Mucosa of rectum (tissue), 2 donors: Measurements from ENCODE around the gene ENOX2.
A peak's percentile ranks its signal among the peaks of the same experiment; 100 is the strongest.
"Not testable (repeated sequence)": the region's sequence is repeated elsewhere in the genome, so short reads cannot be mapped to it uniquely, and the experiment has no call there.

ENCODE experiments used
- H3K27ac ChIP-seq, 2 donors: one replicate each; pipeline ENCODE4 v1.7.0; 2013; ENCODE audit warnings: inconsistent platforms in 2 of 2, low read depth in 2 of 2, low read length in 2 of 2
- H3K27me3 ChIP-seq, 2 donors: one replicate each; pipeline ENCODE4 v1.7.0; 2013; ENCODE audit warnings: low read length in 2 of 2; ENCODE audit not compliant: control insufficient read depth in 2 of 2, insufficient read depth in 2 of 2
- H3K36me3 ChIP-seq, 2 donors: one replicate each; pipeline ENCODE4 v1.7.0; 2013; ENCODE audit warnings: low read length in 2 of 2; ENCODE audit not compliant: control insufficient read depth in 2 of 2, insufficient read depth in 2 of 2
- H3K4me1 ChIP-seq, 2 donors: one replicate each; pipeline ENCODE4 v1.7.0; 2013; ENCODE audit warnings: low read length in 2 of 2, mild to moderate bottlenecking in 1 of 2; ENCODE audit not compliant: control insufficient read depth in 2 of 2, insufficient read depth in 2 of 2
- H3K4me3 ChIP-seq, 2 donors: one replicate each; pipeline ENCODE4 v1.7.0; 2013; ENCODE audit warnings: low read length in 2 of 2
- H3K9ac ChIP-seq, 2 donors: one replicate each; pipeline ENCODE4 v1.7.0; 2013; ENCODE audit warnings: low read length in 2 of 2, low read depth in 1 of 2, mild to moderate bottlenecking in 1 of 2
- H3K9me3 ChIP-seq, 2 donors: one replicate each; pipeline ENCODE4 v1.7.0; 2013; ENCODE audit warnings: low read length in 2 of 2; ENCODE audit not compliant: control insufficient read depth in 2 of 2
- donor health status: healthy.
- donor health status: Normal muscosa, but diverticular disease.

ENOX2 gene, protein sequence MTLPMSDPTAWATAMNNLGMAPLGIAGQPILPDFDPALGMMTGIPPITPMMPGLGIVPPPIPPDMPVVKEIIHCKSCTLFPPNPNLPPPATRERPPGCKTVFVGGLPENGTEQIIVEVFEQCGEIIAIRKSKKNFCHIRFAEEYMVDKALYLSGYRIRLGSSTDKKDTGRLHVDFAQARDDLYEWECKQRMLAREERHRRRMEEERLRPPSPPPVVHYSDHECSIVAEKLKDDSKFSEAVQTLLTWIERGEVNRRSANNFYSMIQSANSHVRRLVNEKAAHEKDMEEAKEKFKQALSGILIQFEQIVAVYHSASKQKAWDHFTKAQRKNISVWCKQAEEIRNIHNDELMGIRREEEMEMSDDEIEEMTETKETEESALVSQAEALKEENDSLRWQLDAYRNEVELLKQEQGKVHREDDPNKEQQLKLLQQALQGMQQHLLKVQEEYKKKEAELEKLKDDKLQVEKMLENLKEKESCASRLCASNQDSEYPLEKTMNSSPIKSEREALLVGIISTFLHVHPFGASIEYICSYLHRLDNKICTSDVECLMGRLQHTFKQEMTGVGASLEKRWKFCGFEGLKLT

GRCh38 chrX:130902783-130903613 is at the start of gene ENOX2:
Gene ENOX2, minus strand, starts transcription at chrX:130903209. Its CDS starts 199,993 bp downstream, at chrX:130703216.
- Histone ChIP-seq H3K4me1 (peaks cover 0 to 6% of the 10 kb centered on the region in 2 donors), H3K9me3 (no peaks in the 10 kb centered on the region), H3K27ac (peak within 1 kb of the TSS; percentile 67 to 73), H3K4me3 (peak within 1 kb of the TSS; percentile 74), H3K27me3 (peaks cover 0 to 3% of the 10 kb centered on the region in 2 donors), H3K36me3 (no peaks in the 10 kb centered on the region), H3K9ac (peak within 1 kb of the TSS; percentile 71 to 73)

DNA sequence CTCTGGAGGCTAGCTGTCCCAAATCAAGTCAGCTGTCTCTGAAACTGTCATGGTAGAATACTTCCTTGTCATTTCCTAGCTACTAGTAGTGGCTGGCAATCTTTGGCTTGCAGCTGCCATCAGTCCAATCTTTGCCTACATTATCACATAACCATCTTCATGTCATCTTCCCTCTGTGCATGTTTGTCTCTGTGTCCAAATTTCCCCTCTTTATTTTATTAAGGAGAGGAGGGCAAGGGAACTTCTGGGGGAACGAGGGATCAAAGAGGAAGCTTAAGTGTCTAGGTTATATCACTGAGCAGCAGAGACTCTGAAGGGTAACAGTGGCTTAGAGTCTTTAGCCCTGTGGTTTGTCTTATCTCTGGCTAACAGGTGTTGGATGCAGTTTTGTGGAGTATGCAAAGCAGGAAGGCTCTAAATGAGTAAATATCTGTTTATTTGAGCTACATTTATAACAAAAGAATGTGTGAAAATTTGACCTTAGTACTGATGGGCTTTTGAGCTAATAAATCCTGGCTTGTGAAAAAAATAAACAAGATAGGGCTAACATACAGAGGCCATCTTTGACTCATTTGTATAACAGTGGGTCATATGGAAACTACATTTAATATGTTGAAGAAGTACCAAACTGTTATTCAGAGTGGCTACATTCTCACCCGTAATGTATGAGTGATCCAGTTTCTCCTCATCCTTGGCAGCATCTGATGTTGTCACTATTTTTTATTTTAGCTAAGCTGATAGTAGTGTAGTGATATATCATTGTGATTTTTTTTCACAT is 49.4 kb upstream of the ENOX2 start:
- no peaks in the 10 kb centered on the region for H3K4me1 ChIP-seq
- no peak overlapping the region for H3K9ac ChIP-seq
- no peaks in the 10 kb centered on the region for H3K9me3 ChIP-seq
- no peak overlapping the region for H3K27ac ChIP-seq
- no peak overlapping the region for H3K4me3 ChIP-seq
- no peaks in the 10 kb centered on the region for H3K27me3 ChIP-seq
- H3K36me3 ChIP-seq: no peaks in the 10 kb centered on the region

DNA sequence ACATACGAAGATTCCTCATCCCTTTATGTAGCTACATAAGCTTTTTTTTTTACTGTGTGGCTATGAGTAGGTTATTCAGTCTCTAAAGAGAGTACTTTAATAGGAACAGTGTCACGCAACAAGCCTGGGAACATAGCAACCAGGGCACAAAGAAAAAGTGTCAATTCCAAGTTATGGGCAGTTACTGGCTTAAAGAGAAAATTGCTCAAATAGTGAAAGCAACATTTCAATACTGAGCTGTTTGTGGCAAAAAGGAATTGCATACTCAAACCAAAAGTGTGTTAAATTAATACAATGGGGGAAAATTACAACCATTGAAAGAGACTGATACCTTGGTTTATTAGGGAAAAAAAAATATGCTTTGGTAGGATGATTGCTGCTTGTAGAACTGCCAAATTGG is 41.2 kb upstream of the ENOX2 start:
- Histone ChIP-seq H3K9me3 (no peaks in the 10 kb centered on the region), H3K9ac (no peak overlapping the region), H3K4me3 (no peak overlapping the region)

DNA sequence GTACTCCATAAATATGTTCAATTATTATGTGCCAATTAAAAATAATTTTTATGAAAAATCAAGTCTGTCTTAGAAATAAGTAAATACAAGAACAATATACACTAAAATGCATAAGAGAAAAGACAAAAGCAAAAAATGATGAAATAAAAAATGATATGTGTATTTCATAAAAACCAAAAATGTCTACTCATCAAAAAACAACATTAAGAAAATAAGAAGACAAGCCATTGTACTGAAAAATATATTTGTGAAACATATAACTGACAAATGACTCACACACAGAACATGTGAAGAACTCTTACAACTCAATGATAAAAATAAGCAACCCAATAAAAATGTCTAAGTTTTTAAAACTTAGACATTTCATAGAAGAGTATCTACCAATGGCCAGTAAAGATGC is 34.1 kb upstream of the ENOX2 start:
- Histone ChIP-seq H3K4me3 (no peak overlapping the region), H3K36me3 (no peaks in the 10 kb centered on the region), H3K4me1 (no peaks in the 10 kb centered on the region), H3K27ac (no peak overlapping the region), H3K9ac (no peak overlapping the region), H3K27me3 (no peaks in the 10 kb centered on the region), H3K9me3 (no peaks in the 10 kb centered on the region)

More for the DNA sequence above, 41.2 kb upstream of the ENOX2 start:
- H3K4me1 ChIP-seq: no peaks in the 10 kb centered on the region
- no peaks in the 10 kb centered on the region for H3K27me3 ChIP-seq
- no peaks in the 10 kb centered on the region for H3K36me3 ChIP-seq
- H3K27ac ChIP-seq: no peak overlapping the region

DNA sequence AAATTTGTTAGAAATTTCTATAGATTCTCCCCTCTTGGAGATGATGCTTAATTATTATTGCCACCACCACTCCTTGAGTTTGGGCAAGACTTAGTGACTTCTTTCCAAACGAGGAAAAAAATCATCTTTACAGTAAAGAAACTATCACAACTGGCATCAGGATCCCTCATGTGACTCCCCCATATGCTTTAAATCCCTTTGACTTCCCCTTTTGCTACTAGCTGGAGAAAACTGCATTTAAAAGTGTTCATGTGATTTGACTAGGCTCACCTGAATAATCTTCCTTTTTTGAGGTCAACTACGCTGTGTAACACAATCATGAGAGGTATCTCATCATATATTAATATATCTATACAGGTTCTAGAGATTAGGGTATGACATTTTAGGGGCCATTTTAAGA is 30.3 kb upstream of the ENOX2 start:
- H3K9me3 ChIP-seq: no peaks in the 10 kb centered on the region
- H3K4me3 ChIP-seq: no peak overlapping the region
- no peak overlapping the region for H3K27ac ChIP-seq
- no peaks in the 10 kb centered on the region for H3K27me3 ChIP-seq
- H3K4me1 ChIP-seq: no peaks in the 10 kb centered on the region
- no peaks in the 10 kb centered on the region for H3K36me3 ChIP-seq
- H3K9ac ChIP-seq: no peak overlapping the region

DNA sequence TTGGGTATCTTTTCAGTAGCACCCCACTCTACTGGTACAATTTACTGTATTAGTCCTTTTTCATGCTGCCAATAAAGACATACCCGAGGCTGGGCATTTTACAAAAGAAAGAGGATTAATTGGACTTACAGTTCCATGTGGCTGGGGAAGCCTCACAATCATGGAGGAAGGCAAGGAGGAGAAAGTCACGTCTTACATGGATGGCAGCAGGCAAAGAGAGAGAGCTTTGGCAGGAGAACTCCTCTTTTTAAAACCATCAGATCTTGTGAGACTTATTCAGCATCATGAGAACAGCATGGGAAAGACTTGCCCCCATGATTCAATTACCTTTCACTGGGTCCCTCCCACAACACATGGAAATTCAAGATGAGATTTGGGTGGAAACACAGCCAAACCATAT is 17.4 kb upstream of the ENOX2 start:
- H3K27me3 ChIP-seq, H3K4me3 ChIP-seq, H3K4me1 ChIP-seq, H3K27ac ChIP-seq, H3K9me3 ChIP-seq, H3K9ac ChIP-seq, H3K36me3 ChIP-seq: not testable (repeated sequence)

DNA sequence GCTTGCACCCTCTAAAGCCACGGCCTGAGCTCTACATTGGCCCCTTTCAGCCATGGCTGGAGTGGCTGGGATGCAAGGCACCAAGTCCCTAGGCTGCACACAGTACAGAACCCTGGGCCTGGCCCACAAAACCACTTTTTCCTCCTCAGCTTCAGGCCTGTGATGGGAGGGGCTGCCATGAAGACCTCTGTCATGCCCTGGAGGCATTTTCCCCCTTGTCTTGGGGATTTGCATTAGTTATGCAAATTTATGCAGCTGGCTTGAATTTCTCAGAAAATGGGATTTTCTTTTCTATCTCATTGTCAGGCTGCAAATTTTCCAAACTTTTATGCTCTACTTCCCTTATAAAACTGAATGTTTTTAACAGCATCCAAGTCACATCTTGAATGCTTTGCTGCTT is 16.7 kb upstream of the ENOX2 start:
- H3K9ac ChIP-seq, H3K27me3 ChIP-seq, H3K4me3 ChIP-seq, H3K27ac ChIP-seq, H3K9me3 ChIP-seq, H3K36me3 ChIP-seq, H3K4me1 ChIP-seq: not testable (repeated sequence)

GRCh38 chrX:130918498-130918897 is 15.5 kb upstream of the ENOX2 start:
- not testable (repeated sequence) for H3K9me3 ChIP-seq, H3K4me1 ChIP-seq, H3K36me3 ChIP-seq, H3K4me3 ChIP-seq, H3K9ac ChIP-seq, H3K27me3 ChIP-seq, H3K27ac ChIP-seq

- Histone ChIP-seq H3K27me3 (peaks cover 0 to 9% of the 10 kb centered on the region in 2 donors), H3K9me3 (no peaks in the 10 kb centered on the region), H3K4me1 (no peaks in the 10 kb centered on the region), H3K9ac (no peak overlapping the region), H3K27ac (no peak overlapping the region), H3K4me3 (no peak overlapping the region), H3K36me3 (no peaks in the 10 kb centered on the region)
Observed at GRCh38 chrX:130916636-130917422, 13.8 kb upstream of the ENOX2 start.
